Neuron (in vitro differentiated cells): ENCODE measurements around the gene LTBP3.

Source experiments
- H2AFZ ChIP-seq: one replicate; pipeline ENCODE4 v1.6.1; 2013; ENCODE audit warnings: low read depth, mild to moderate bottlenecking, inconsistent platforms, low read length, moderate library complexity
- H3K27me3 ChIP-seq: one replicate; pipeline ENCODE4 v1.6.1; 2013; ENCODE audit warnings: low read length; ENCODE audit not compliant: insufficient read depth
- H3K36me3 ChIP-seq: one replicate; pipeline ENCODE4 v1.6.1; 2013; ENCODE audit warnings: low read length; ENCODE audit not compliant: insufficient read depth
- H3K4me1 ChIP-seq: one replicate; pipeline ENCODE4 v1.6.1; 2013; ENCODE audit warnings: low read length; ENCODE audit not compliant: insufficient read depth
- H3K4me3 ChIP-seq: 2 replicates; pipeline ENCODE4 v1.5.1; 2013; ENCODE audit warnings: mild to moderate bottlenecking, low read length, moderate library complexity
- H3K9me3 ChIP-seq: one replicate; pipeline ENCODE4 v1.6.1; 2013; ENCODE audit warnings: low read length

LTBP3 gene

GRCh38 chr11:65558002-65558929, at the start of gene LTBP3:
Gene LTBP3, minus strand, starts transcription at chr11:65558359. Its CDS starts 400 bp downstream, at chr11:65557959.
- Histone ChIP-seq H3K4me1 (peaks cover 45% of the 10 kb centered on the region), H3K9me3 (no peaks in the 10 kb centered on the region), H2AFZ (peak within 1 kb of the TSS; percentile 13), H3K36me3 (no peaks in the 10 kb centered on the region), H3K4me3 (peak within 1 kb of the TSS; percentile 52), H3K27me3 (no peaks in the 10 kb centered on the region)

GRCh38 chr11:65606876-65607613, 48.9 kb upstream of the LTBP3 start:
- no peak overlapping the region for H2AFZ ChIP-seq
- H3K4me3 ChIP-seq = no peak overlapping the region
- H3K27me3 ChIP-seq = no peaks in the 10 kb centered on the region
- H3K9me3 ChIP-seq = no peaks in the 10 kb centered on the region
- H3K4me1 ChIP-seq = peaks cover 13% of the 10 kb centered on the region
- H3K36me3 ChIP-seq = peaks cover 56% of the 10 kb centered on the region

GRCh38 chr11:65604258-65604657, 46.1 kb upstream of the LTBP3 start:
- no peak overlapping the region for H2AFZ ChIP-seq
- H3K4me1 ChIP-seq = no peaks in the 10 kb centered on the region
- H3K36me3 ChIP-seq = peaks cover 54% of the 10 kb centered on the region
- H3K9me3 ChIP-seq = no peaks in the 10 kb centered on the region
- no peaks in the 10 kb centered on the region for H3K27me3 ChIP-seq
- H3K4me3 ChIP-seq = no peak overlapping the region

- Histone ChIP-seq H3K27me3 (no peaks in the 10 kb centered on the region), H3K9me3 (no peaks in the 10 kb centered on the region)
These were observed 41.7 kb upstream of the LTBP3 start for GRCh38 chr11:65599955-65600246.

GRCh38 chr11:65599216-65599954, 41.2 kb upstream of the LTBP3 start:
- H3K4me3 ChIP-seq = no peak overlapping the region
- H3K27me3 ChIP-seq = no peaks in the 10 kb centered on the region
- no peak overlapping the region for H2AFZ ChIP-seq
- H3K36me3 ChIP-seq = peaks cover 38% of the 10 kb centered on the region
- H3K9me3 ChIP-seq = no peaks in the 10 kb centered on the region
- H3K4me1 ChIP-seq = no peaks in the 10 kb centered on the region

More at GRCh38 chr11:65599955-65600246, 41.7 kb upstream of the LTBP3 start:
- Histone ChIP-seq H2AFZ (no peak overlapping the region), H3K4me1 (no peaks in the 10 kb centered on the region), H3K4me3 (no peak overlapping the region), H3K36me3 (peaks cover 43% of the 10 kb centered on the region)

- Histone ChIP-seq H3K4me1 (no peaks in the 10 kb centered on the region), H3K36me3 (peaks cover 28% of the 10 kb centered on the region), H3K4me3 (no peak overlapping the region), H2AFZ (no peak overlapping the region), H3K27me3 (no peaks in the 10 kb centered on the region), H3K9me3 (no peaks in the 10 kb centered on the region)
These were observed 40.1 kb upstream of the LTBP3 start for GRCh38 chr11:65598258-65598699.

- H3K36me3 ChIP-seq = peaks cover 20% of the 10 kb centered on the region
- no peaks in the 10 kb centered on the region for H3K9me3 ChIP-seq
- H3K4me3 ChIP-seq = no peak overlapping the region
- H3K4me1 ChIP-seq = no peaks in the 10 kb centered on the region
- H2AFZ ChIP-seq = no peak overlapping the region
- H3K27me3 ChIP-seq = no peaks in the 10 kb centered on the region
These were observed 38.4 kb upstream of the LTBP3 start for GRCh38 chr11:65596520-65596919.

- peaks cover 20% of the 10 kb centered on the region for H3K36me3 ChIP-seq
- no peak within 1 kb of the TSS for H2AFZ ChIP-seq
- H3K4me3 ChIP-seq = no peak within 1 kb of the TSS
- no peaks in the 10 kb centered on the region for H3K27me3 ChIP-seq
- no peaks in the 10 kb centered on the region for H3K4me1 ChIP-seq
- H3K9me3 ChIP-seq = no peaks in the 10 kb centered on the region
These were observed 37.6 kb upstream of the LTBP3 start, which contains the start of gene KCNK7 for GRCh38 chr11:65595543-65596281. Gene KCNK7, minus strand, starts transcription at chr11:65595800. Its CDS starts 28 bp downstream, at chr11:65595772.

- Histone ChIP-seq H2AFZ (no peak overlapping the region), H3K9me3 (no peaks in the 10 kb centered on the region), H3K4me3 (no peak overlapping the region), H3K36me3 (peaks cover 20% of the 10 kb centered on the region), H3K27me3 (no peaks in the 10 kb centered on the region), H3K4me1 (no peaks in the 10 kb centered on the region)
These were observed 37.0 kb upstream of the LTBP3 start for GRCh38 chr11:65595131-65595530.

GRCh38 chr11:65593518-65594414, 35.6 kb upstream of the LTBP3 start:
- Histone ChIP-seq H3K27me3 (no peaks in the 10 kb centered on the region), H2AFZ (no peak overlapping the region), H3K4me3 (no peak overlapping the region), H3K9me3 (no peaks in the 10 kb centered on the region), H3K4me1 (peaks cover 10% of the 10 kb centered on the region), H3K36me3 (peaks cover 14% of the 10 kb centered on the region)

- Histone ChIP-seq H3K9me3 (no peaks in the 10 kb centered on the region), H2AFZ (no peak overlapping the region), H3K27me3 (no peaks in the 10 kb centered on the region), H3K4me1 (peaks cover 17% of the 10 kb centered on the region), H3K36me3 (peaks cover 7% of the 10 kb centered on the region), H3K4me3 (no peak overlapping the region)
These were observed 34.8 kb upstream of the LTBP3 start for GRCh38 chr11:65592858-65593517.
